ENCODE data around the gene ASIC2.
A peak's percentile ranks its signal among the peaks of the same experiment; 100 is the strongest.
"Not testable (repeated sequence)": the region's sequence is repeated elsewhere in the genome, so short reads cannot be mapped to it uniquely, and the experiment has no call there.

The ASIC2 gene

DNA sequence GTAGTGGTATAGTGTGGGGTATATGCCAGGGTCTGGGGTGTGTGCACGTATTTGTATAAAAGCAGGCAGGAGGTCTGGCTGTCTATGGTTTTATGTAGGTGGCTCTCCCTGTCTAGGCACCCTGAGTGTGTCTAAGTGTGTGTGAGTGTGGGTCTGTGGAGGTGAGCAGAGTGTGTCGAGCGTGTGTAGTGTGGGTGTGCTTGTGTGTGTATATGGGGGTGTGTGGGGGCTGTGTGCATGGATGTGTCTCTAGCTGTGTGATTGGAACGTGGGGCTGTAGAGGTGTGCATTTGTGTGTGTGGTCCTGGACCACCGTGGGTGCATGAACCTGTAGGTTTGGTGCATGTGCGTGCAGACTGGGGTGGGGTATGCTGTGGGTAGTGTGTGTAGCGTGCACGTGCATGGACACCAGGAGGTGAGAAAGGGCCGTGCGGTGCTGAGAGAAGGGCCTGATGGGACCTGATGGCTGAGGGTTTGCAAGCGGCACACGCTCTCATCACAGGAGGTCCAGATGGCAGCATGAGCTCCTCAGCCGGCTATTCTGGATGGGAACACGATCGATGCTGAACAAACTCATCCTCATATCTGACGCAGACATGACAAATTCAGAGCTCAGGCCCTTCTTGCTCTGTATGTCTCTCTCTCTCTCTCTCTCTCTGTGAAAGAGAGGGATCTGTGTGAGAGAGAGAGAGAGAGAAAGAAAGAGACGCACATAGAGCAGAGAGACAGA lies 273.8 kb downstream of the ASIC2 start:
- DNase-seq (ENCODE audit: low read depth), result no peak

- no peak for DNase-seq (ENCODE audit: low read depth)
Observed at GRCh38 chr17:33017366-33017765, 275.7 kb downstream of the ASIC2 start.

GRCh38 chr17:33016920-33017319 lies 276.2 kb downstream of the ASIC2 start:
- DNase-seq (ENCODE audit: low read depth), result no peak

DNA sequence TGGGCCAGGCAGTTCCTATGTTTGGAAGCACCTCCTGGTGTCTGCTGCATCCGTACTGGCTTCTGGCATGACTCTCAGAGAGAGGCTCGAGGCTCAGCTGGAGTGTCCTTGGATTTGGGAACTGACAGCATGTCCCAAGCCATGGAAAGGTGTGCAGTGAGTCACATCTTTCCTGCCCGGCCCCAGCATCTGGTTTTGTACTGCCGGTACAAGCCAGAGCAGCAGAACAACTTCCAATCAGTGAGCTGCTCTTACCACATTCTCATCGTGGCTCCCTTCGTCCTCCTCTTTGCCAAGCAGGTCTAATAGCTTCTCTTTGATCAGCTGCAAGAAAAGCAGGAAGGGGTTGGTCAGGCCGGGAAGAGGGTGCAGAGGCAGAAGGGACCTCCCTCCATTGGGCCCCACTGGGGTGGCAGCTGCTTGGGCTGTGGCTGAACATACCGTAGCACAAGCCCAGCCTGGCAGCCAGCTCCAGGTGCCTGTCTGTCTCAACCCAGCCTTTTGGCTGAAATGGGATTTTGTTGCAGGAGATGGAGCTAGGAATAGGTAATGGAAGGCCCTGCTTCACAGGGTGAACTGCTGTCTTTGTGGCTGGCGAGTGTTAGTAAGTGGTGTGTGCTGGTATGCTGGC lies 277.3 kb downstream of the ASIC2 start:
- DNase-seq (ENCODE audit: low read depth), result no peak

DNA sequence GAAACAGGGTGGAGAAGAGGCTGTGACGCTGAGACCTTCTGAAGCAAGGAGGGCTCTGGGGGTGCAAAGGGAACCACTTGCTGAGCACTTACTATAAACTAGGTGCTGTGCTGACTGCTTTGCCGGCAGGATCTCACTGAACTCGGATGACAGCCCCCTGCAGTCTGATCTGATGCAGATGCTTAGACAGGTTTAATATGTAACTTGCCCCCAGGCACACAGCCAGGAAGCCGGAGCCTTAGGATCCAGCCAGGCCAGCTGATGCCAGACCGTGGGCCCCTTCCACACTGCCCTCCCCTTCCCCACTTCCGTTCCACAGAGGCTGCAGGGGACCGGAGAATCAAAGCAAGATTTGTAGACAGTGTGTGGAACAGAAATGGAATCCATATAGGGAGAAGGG lies 278.3 kb downstream of the ASIC2 start:
- DNase-seq (ENCODE audit: low read depth), result no peak

GRCh38 chr17:33013596-33014375 lies 279.3 kb downstream of the ASIC2 start:
- DNase-seq (ENCODE audit: low read depth), result no peak

DNA sequence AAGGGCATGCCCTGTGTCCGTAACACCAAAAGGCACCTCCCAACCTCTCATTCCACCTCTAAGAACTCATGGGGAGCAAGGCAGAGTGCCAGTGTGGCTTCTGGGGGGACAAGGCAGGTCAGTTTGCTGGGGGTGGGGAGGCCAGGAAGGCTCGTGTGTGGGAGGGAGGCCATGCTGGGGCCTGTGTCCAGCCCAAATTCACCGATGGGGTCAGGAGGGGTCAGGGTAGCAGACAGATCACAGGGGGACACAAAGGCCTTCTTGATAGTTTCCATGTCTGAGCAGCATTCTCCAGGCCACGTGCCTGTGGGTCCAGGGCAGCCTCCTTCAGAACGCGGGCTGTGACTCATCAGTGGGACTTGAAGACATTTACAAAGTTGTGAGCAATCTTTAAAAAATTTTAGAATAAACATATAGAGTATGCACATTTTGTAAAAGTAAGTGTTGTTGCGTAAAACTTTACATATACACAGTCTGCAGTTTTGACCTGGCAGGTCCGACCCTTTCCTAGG lies 280.5 kb downstream of the ASIC2 start:
- no peak for DNase-seq (ENCODE audit: low read depth)

DNA sequence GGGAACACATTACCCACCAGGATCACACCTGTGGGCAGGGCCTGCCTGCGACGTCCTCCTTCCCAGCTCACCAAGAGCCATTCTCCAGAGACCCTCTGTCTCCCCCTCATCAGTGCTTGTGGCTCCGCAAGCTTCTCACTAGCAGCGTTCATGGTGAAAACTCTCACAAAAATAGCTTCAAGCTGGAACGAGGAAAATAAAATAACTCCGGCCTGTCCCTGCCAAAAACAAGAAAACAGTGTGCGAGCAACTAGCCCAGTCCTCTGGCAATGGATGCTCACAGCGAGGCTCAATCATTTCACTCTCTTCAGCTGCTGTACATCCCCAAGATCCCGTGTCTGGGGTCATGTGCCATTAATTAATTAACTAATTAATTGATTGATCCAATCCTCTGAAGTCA lies 283.5 kb downstream of the ASIC2 start:
- no peak for DNase-seq (ENCODE audit: low read depth)

GRCh38 chr17:33007186-33007585 lies 285.9 kb downstream of the ASIC2 start:
- DNase-seq (ENCODE audit: low read depth), result no peak

DNA sequence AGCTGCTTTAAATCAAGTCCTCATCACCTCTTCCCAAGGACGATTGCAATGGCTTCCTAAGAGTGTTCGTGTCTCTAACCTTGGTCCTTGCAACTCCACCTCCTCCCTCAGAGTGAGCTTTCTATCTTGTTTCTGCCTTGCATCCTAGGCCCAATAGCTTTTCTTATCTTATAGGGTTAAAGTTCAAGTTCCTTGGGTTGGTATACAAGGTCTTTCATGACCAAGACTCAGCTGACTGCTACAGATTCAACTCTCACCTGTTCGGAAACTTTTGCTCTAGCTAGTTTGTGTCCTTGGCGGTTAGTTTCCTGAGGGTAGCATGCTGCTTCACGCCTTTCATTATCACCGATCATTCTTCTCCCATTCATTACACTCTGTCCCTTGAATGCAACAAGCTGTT lies 290.8 kb downstream of the ASIC2 start:
- DNase-seq (ENCODE audit: low read depth), result no peak

GRCh38 chr17:32998887-32999228 lies 294.2 kb downstream of the ASIC2 start:
- DNase-seq (ENCODE audit: low read depth), result no peak

- peak; percentile 58 for DNase-seq (ENCODE audit: low read depth)
Observed at GRCh38 chr17:32998111-32998886, 294.8 kb downstream of the ASIC2 start.

DNA sequence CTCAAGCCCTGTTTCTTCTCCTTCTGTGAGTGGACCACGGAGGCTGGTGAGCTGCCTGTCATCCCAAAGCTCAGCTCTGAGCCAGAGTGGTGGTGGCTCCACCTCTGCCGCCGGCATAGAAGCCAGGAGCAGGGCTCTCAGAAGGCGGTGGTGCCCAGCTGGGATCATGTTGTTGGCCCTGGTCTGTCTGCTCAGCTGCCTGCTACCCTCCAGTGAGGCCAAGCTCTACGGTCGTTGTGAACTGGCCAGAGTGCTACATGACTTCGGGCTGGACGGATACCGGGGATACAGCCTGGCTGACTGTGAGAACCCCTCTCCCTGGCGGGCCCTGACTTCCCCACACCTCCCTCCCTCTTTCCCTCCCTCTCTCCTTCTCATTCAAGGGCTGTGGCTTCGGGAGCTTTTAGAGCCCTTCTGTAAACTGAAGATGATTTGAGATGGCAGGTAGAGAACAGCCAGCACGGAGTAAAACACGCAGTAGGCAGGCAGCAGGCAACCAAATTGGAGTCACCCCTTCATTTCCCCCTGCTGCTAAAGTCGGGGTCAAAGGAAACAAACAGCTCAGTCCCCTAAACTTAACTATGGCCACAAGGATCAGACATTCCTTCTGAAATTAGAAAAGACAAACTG lies 297.6 kb downstream of the ASIC2 start:
- DNase-seq (ENCODE audit: low read depth), result no peak

- DNase-seq (ENCODE audit: low read depth), result no peak
Observed at GRCh38 chr17:32993977-32994376, 299.1 kb downstream of the ASIC2 start.

DNA sequence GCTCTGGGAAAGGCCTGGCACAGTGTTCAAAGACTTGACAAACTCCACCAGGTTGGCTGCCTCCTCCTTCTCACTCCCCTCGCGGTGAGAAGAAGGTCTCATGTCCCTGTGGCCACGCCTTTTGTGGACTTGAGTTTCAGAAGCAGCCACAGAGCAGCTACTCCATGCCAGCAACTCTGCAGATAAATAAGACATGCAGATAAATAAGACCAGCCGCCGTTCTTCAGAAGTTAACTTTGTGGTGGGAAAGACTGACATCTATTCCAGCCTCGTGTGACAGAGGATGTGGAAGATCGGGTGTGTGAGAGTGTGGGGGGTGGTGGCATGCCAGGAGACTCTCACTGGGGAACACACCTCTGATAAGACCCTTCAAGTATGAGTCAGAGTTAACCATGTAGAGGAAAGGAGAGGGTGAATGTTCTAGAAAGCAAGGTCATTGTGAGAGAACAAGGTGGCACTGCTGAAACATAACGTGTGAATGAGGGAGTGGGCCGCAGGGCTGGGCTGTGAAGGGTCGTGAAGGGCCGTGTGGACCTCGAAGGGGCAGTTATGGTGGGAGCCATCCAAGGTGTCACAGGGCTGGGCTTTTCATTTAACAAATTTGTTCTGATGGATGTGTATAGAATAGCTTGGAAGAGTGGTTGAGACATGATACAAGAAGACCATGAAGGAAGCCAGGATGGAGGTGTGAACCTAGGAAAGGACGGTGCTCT lies 300.6 kb downstream of the ASIC2 start:
- DNase-seq (ENCODE audit: low read depth), result no peak

DNA sequence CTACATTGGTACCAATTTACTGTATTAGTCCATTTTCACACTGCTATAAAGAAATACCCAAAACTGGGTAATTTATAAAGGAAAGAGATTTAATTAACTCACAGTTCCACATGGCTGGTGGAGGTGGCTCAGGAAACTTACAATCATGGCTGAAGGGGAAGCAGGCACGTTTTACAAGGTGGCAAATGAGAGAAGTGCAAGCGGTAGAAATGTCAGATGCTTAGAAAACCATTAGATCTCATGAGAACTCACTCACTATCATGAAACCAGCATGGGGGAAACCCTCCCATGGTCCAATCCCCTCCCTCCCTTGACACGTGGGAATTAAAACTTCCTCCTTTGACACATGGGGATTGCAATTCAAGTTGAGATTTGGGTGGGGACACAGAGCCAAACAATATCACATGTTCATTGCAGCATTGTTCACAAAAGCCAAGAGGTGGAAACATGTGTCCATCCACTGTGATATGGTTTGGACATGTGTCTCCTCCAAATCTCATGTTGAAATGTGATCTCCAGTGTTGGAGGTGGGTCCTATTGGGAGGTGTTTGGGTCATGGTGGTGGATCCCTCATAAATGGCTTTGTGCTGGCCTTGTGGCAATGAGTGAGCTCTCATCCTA lies 304.5 kb downstream of the ASIC2 start:
- DNase-seq (ENCODE audit: low read depth), result no peak

- DNase-seq (ENCODE audit: low read depth), result not testable (repeated sequence)
Observed at GRCh38 chr17:32987868-32988267, 305.2 kb downstream of the ASIC2 start.

- not testable (repeated sequence) for DNase-seq (ENCODE audit: low read depth)
Observed at GRCh38 chr17:32987453-32987805, 305.7 kb downstream of the ASIC2 start.

DNA sequence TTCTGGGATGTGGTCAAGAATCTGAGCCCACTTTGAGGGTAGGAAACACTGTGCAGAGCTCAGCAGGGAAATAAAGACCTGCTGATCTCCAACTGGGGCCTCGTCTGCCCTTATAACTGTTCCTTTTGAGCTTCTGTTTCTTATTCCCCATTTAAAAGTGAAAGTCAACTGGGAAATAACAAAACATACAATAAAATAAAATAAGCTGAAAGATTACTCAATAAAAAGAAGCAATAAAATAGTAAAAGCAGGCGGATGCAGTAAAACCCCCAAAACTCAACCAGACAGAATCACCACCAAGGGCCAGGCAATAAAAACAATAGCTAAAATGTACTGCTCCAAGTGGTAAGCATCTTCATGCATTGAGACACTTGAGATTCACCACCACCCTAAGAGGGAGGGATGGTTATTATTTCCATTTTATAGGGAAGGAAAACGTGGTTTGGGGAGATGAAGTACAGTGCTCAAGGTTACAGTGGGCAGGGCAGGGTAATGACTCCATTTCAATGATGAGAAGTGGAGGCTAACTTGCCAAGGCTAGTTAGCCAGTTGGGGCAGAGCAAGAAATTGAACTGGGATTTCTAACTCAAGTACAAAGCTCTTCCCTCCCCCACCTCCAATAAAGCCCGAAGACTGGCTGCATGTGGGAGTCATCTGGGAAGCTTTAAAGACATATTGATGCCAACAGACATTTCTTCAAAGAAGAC lies 307.9 kb downstream of the ASIC2 start:
- DNase-seq (ENCODE audit: low read depth), result no peak

DNA sequence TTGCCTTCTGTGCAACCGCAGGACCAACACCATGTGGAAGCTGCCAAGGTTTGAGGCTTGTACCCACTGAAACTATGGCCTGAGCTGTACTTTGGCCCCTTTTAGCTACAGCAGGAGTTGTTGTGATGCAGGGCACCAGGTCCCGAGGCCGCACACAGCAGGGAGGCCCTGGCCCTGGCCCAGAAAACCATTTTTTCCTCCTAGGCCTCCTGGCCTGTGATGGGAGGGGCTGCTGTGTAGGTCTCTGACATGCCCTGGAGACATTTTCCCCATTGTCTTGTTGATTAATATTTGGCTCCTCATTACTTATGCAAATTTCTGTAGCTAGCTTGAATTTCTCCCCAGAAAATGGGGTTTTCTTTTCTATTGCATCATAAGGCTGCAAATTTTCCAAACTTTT lies 311.5 kb downstream of the ASIC2 start:
- DNase-seq (ENCODE audit: low read depth), result not testable (repeated sequence)
